Measurements from ENCODE around the gene DCAF10. TPM values are rescaled to one million over a fixed set of nuclear protein-coding genes. Genes with fewer than 3 reads are reported as not detected.
"Not testable (repeated sequence)": the region's sequence is repeated elsewhere in the genome, so short reads cannot be mapped to it uniquely, and the experiment has no call there.

Gene DCAF10
- total RNA-seq, 1 donor from 2014 or later = 14.8 TPM

DNA sequence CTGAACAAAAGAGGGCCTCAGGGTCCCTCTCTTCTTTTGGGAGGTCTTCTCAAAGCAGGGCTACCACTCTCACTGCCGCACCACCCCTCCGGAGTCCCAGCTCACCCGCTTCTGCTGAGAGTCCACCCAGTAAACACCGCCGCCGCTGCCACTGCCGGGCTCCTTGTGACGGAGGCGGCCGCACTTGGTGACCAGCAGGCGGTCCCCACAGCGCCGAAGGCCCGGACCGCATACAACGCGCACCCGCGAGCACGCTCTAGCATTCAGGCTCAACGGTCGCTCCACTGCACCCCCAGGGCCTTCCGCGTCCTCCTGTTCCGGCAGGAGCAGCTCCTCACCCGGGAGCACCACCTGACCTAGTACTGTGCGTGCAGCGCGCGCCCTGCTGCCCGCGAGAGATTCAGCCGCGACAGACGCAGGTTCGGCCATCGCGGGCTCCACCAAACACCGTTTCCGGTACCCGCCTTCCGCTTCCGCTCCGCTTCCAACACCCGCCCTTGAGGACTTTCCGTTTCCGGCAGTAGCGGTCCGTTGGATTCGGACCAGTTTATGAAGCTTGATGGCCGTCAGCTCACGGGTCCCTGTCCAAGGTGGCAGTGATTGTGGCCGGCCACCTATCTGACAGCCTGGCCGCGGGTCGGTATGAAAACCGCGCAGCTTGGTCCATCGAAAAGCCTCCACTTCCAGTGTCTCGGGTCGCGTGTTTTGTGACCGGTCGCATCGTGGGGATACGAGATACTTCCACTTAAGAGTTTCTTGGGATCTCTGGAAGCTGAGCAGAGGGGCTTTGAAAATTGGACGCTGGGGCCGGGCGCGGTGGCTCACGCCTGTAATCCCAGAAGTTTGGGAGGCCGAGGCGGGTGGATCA is 15.7 kb upstream of the DCAF10 start, which contains the start of gene EXOSC3:
EXOSC3 (minus strand) TSS at position 449 of the 868 bp plus-strand sequence; CDS start at position 429, 20 bp downstream.
- intact Hi-C loops (cut with DNase I) = loop anchor here (2.0 kb wide), 1 partner anchor 14 kb away; no protein-coding TSS in a partner anchor
- ATAC-seq (ENCODE audit: poor library complexity) (peak; percentile 99), DNase-seq (peak; percentile 93)

DNA sequence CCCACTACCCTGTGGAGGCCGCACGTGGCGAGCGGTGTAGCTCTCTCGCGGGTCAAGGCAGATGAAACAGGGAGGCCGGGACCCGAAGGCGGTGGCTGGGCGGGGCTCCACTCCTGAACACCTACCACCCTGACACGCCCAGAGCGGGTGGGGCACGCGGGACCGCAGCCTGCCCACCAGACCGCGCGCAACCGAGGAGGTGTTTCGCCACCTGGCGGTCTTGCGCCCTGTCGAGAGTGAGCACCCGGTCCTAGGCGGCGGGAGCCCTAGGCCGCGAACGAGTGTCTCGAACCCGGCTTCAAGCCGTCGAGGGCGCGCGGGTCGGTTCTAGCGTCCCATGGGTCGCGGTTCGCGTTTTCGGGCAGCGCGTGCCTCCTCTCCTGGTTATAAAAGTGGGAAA is 13.5 kb upstream of the DCAF10 start:
- no peak for ATAC-seq (ENCODE audit: poor library complexity)
- no peak for DNase-seq
- intact Hi-C loops (cut with DNase I) = no loop called here

DNA sequence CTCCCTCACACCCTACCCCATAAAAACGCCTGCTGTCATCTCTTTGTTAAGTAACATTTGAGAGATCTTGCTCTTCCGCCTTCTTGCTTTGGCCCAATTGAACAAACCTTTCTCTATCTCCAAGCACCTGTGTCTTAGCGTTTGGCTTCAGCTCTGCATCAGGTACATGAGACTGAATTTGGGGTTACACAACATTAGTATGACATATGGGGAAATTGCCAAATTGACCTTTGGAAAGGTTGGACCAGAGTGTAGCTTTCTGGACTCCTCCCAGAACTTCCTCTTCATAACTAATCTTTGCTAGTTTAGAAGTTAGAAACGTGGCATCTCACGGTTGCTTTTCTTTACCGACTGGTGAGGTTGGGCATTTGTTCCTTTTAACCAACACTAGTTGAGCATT is 12.3 kb upstream of the DCAF10 start:
- ATAC-seq (ENCODE audit: poor library complexity) (no peak), DNase-seq (no peak)
- intact Hi-C loops (cut with DNase I) = no loop called here

DNA sequence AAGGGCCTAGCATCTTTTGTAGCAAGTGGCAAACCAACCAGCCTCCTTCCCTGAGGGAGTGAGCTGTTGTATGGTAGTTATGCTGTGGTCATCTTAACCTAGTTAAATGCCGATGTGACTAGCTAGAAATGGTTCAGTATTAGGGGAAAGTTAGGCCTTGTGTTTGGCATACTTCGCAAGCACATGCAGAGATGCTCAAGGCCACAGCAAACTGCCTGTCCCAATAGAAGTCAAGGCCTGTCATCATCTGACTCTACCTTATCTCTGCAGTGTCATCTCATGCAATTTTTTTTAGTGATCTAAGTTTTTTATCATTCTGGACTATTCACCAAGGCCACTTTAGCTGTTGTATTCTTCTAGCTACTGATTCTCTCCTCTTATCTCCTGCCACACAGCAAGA is 10.5 kb upstream of the DCAF10 start:
- DNase-seq (no peak), ATAC-seq (ENCODE audit: poor library complexity) (no peak)
- intact Hi-C loops (cut with DNase I) = no loop called here

GRCh38 chr9:37792122-37792521 is 8.5 kb upstream of the DCAF10 start:
- intact Hi-C loops (cut with DNase I) = no loop called here
- ATAC-seq (ENCODE audit: poor library complexity) (no peak), DNase-seq (no peak)

DNA sequence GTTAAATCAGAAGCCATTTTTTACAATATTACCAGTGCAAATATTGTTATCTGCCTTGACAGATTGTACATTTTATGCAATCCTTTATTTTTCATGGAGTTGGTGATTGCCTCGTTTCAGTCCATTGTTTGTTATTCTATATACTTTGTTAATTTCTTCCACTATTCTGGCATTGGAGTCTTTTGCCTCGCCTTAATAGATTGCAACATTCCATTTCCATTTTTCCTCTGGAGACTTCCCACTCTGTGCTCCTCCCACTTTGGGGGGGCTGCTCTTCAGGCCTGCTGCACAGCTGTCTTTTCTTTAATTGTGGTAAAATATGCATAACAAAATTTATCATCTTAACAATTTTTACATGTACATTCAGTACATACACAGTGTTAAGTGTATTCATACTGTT is 4.4 kb upstream of the DCAF10 start:
- intact Hi-C loops (cut with DNase I) = no loop called here
- DNase-seq (no peak), ATAC-seq (ENCODE audit: poor library complexity) (no peak)

GRCh38 chr9:37798677-37799076 is 1.9 kb upstream of the DCAF10 start:
- intact Hi-C loops (cut with DNase I) = loop anchor here (2.0 kb wide), 1 partner anchor 14 kb away; the partner anchor contains the start of gene EXOSC3
- no peak for ATAC-seq (ENCODE audit: poor library complexity)
- DNase-seq = no peak

DNA sequence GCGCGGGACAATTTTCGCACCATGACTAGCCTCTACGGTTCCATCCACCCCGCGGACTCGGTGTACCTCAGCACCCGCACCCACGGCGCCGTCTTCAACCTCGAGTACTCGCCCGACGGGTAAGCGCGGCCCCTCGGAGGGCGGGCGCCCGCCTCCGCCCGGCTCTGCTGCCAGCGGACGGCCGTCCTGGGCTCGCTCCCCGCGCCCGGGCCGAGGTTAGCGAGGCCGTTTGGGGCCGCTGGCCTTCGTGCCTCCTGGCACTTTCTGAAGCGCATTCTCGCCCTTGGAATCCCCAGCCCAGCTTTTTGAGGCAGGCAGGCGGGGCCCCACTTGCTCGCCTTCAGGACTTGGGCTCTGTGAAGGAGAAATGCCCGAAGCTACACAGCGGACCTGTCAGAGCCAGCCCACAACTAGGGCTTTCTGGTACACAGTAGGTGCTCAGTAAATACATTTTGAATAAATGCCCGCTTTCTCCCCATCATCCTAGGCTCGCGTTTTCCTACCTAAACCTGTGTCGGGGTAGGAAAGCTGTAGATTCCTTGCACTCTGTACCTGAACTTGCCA is 772 bp downstream of the DCAF10 start:
- ATAC-seq (ENCODE audit: poor library complexity) = peak; percentile 38
- intact Hi-C loops (cut with DNase I) = no loop called here
- DNase-seq = peak; percentile 50

DNA sequence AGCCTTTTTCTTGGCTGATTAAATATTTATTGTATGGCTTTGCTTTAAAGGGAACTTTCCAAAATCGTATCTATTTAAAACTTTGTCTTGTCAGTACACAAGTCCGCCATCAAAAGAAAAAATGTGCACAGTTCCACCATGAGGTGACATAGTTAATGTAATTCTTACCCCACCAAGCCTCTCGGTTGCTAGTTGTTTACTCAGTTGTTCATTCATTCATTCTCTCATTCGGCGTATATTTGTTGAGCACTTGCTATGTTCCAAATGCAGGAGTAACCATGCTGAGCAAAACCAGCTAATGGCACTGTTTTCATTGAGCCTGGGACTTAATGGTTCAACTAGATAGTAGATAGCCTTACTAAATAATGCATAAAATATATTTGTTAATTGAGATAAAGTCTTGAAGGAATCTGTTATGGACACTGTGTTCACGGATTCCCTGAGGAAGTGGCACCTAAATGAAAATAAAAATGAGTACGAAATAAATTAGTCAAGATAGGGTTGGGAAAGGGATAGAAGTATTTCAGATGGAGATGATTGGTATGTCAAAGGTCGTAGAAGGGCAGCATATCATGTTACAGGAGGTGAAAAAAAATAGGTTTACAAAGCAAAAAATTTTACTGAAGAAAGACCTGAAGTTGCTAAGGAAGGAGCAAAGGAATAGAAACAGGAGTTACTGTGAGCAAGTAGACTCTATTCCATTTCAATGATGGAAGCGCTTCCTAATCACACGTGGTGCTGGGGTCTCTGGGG is 1.5 kb downstream of the DCAF10 start:
- ATAC-seq (ENCODE audit: poor library complexity) (no peak), DNase-seq (no peak)
- intact Hi-C loops (cut with DNase I) = no loop called here

GRCh38 chr9:37806271-37806670 is 5.7 kb downstream of the DCAF10 start:
- DNase-seq (no peak), ATAC-seq (ENCODE audit: poor library complexity) (no peak)
- intact Hi-C loops (cut with DNase I) = no loop called here

DNA sequence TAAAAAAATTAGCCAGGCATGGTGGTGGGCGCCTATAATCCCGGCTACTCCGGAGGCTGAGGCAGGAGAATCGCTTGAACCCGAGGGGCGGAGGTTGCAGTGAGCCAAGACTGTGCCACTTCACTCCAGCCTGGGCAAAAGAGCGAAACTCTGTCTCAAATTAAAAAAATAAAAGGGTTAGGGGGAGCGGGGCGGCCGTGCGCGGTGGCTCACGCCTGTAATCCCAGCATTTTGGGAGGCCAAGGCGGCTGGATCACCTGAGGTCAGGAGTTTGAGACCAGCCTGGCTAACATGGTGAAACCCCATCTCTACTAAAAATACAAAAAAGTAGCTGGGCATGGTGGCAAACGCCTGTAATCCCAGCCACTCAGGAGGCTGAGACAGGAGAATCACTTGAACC is 9.1 kb downstream of the DCAF10 start:
- ATAC-seq (ENCODE audit: poor library complexity); intact Hi-C loops (cut with DNase I); DNase-seq: not testable (repeated sequence)

- ATAC-seq (ENCODE audit: poor library complexity) = no peak
- no peak for DNase-seq
- intact Hi-C loops (cut with DNase I) = no loop called here
Measured at GRCh38 chr9:37811906-37812476, 11.4 kb downstream of the DCAF10 start.

GRCh38 chr9:37812773-37813379 is 12.3 kb downstream of the DCAF10 start:
- intact Hi-C loops (cut with DNase I) = no loop called here
- ATAC-seq (ENCODE audit: poor library complexity) (no peak), DNase-seq (no peak)

DNA sequence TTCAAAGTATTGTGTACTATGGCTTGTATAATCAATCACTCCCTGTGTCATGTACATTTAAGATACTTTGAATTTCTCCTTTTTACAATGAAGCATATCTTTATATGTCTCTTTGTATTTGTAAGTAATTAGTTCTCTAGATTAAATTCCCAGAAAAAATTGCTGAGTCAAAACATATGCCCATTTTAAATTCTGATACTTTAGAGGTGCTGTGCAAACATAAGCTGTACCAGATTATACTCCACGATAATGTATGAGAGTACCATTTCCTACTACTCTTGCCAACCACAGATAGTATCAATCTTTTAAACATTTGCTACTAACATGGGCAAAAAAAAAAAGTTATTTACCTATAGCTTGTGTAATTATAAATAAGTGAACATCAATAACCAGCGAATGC is 18.3 kb downstream of the DCAF10 start:
- intact Hi-C loops (cut with DNase I) = no loop called here
- no peak for ATAC-seq (ENCODE audit: poor library complexity)
- DNase-seq = no peak

- no peak for ATAC-seq (ENCODE audit: poor library complexity)
- intact Hi-C loops (cut with DNase I) = no loop called here
- DNase-seq = no peak
Measured at GRCh38 chr9:37820142-37820541, 19.5 kb downstream of the DCAF10 start.

DNA sequence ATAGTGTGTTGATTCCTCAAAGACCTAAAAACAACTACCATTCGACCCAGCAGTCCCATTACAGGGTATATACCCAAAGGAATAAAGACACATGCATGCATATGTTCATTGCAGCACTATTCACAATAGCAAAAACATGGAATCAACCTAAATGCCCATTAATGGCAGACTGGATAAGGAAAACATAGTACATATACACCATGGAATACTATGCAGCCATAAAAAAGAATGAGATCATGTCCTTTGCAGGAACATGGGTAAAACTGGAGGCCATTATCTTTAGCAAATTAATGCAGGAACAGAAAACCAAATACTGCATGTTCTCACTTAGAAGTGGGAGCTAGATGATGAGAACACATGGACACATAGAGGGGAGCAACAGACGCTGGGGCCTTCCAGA is 24.6 kb downstream of the DCAF10 start:
- DNase-seq; intact Hi-C loops (cut with DNase I); ATAC-seq (ENCODE audit: poor library complexity): not testable (repeated sequence)

- intact Hi-C loops (cut with DNase I) = no loop called here
- no peak for ATAC-seq (ENCODE audit: poor library complexity)
- no peak for DNase-seq
Measured at GRCh38 chr9:37827483-37828165, 27.0 kb downstream of the DCAF10 start.

DNA sequence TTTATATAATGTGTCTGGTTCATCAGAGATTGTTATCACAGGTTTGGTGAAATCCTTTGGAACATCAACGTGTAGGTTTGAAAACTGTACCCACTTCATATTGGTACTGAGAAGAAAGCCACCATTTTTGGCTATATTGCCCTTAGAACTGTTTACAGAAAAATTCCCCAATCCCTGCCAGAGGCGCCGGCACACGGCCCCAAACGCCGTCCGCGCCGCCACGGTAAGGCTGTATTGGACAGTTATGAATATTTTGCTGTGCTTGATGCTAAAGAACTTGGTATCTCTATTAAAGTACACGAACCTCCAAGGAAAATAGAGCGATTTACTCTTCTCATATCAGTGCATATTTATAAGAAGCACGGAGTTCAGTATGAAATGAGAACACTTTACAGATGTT is 35.2 kb downstream of the DCAF10 start:
- intact Hi-C loops (cut with DNase I) = no loop called here
- DNase-seq (no peak), ATAC-seq (ENCODE audit: poor library complexity) (no peak)

All from Right ventricle myocardium superior (tissue), 1 donor.